Transverse colon (tissue), 4 donors: Measurements from ENCODE around the gene CNMD. TPM values are rescaled to one million over a fixed set of nuclear protein-coding genes. Genes with fewer than 3 reads are reported as not detected.

Source experiments
- total RNA-seq, 4 donors: library from RNA; depleted of rRNA; stranded (reverse); fragments of >200 nt; gene quantifications; one replicate each; pipeline ENCODE4 v1.1.0, GENCODE V29; 2016

CNMD gene
- total RNA-seq, 4 donors from 2014 or later: not detected

Other genes starting within 250 kb of the CNMD start
- 1 to 10 TPM in 2 of 4 donors, not detected in 2; 1.5 to 3.3 TPM for gene HNRNPA1L2, start 97.4 kb downstream of the CNMD start, total RNA-seq
- gene SUGT1, start 87.0 kb downstream of the CNMD start, total RNA-seq: 10 to 100 TPM; 18.7 to 38.9 (median 25.3) TPM
- gene PCDH8, start 108.8 kb upstream of the CNMD start, total RNA-seq: 1 to 10 TPM in 2 of 4 donors, not detected in 2; 1.9 to 4.9 TPM